Airway epithelial cell (primary cell): ENCODE measurements around the gene THEMIS2. TPM values are rescaled to one million over a fixed set of nuclear protein-coding genes. Genes with fewer than 3 reads are reported as not detected.

Source experiments
- total RNA-seq: library from RNA; depleted of rRNA; stranded (reverse); fragments of >200 nt; gene quantifications from 2 replicates; pipeline ENCODE4 v1.2.3, GENCODE V29; 2015

THEMIS2 gene
- total RNA-seq, result 6.8 and 8.8 TPM in 2 replicates

GRCh38 chr1:27872059-27872801 lies at the start of gene THEMIS2:
THEMIS2 (plus strand) TSS chr1:27872544; CDS start chr1:27872572, 28 bp downstream.

GRCh38 chr1:27830621-27831440 lies 41.5 kb upstream of the THEMIS2 start, which contains the start of gene PPP1R8:
PPP1R8 (plus strand) TSS chr1:27830782; CDS start chr1:27830836, 54 bp downstream.

GRCh38 chr1:27934818-27935549 lies 62.6 kb downstream of the THEMIS2 start, which contains the start of gene SMPDL3B:
SMPDL3B (plus strand) TSS chr1:27935000; CDS start chr1:27935184, 184 bp downstream.

Other genes starting within 250 kb of the THEMIS2 start
- not detected in 2 replicates for gene FGR, start 237.4 kb upstream of the THEMIS2 start, total RNA-seq
- gene IFI6, start 200.4 kb upstream of the THEMIS2 start, total RNA-seq, result 5.1 and 7.6 TPM in 2 replicates
- gene FAM76A, start 146.6 kb upstream of the THEMIS2 start, total RNA-seq, result 6.3 and 9.8 TPM in 2 replicates
- gene STX12, start 99.3 kb upstream of the THEMIS2 start, total RNA-seq, result 30.5 and 35.0 TPM in 2 replicates
- 32.8 and 33.2 TPM in 2 replicates for gene PPP1R8, start 41.8 kb upstream of the THEMIS2 start, total RNA-seq
- 25.4 and 38.7 TPM in 2 replicates for gene RPA2, start 42.0 kb downstream of the THEMIS2 start, total RNA-seq
- gene SMPDL3B, start 62.5 kb downstream of the THEMIS2 start, total RNA-seq, result 3.7 and 4.4 TPM in 2 replicates
- 5.9 and 7.3 TPM in 2 replicates for gene XKR8, start 87.4 kb downstream of the THEMIS2 start, total RNA-seq
- gene EYA3, start 216.1 kb downstream of the THEMIS2 start, total RNA-seq, result 11.2 and 19.0 TPM in 2 replicates